NCI-H226 (cell line): ENCODE results near the gene SMO.
A peak's percentile ranks its signal among the peaks of the same experiment; 100 is the strongest.

Experiments
- DNase-seq: peaks from one replicate; pipeline ENCODE4 v3.0.0-alpha.2; 2015

SMO gene

DNA sequence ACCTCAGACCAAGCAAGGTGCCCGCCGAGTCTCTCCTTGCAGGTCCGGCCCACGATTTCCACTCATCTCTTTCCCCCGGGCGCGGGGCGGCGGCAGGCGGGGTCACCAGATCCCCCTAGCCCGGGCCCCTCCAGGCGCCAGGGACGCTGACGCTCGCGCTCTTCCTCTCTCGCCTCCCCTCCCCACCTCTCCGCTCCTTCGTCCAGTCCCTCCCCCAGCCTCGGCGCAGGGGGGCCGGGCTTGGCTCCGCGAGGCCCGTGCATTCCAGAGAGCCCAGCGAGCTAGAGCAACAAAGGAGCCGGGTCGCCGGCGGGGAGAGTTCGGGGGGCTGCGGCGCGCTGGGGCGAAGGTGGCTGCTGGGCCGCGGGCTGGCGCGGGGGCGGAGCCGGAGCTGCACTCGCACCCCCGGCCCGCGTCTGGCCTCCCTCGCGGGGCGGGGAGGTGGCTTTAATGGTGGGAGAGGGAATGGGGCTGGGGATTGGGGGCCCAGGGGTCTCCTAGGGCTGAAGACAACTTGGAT lies at the start of gene SMO:
Gene SMO (plus strand): TSS at position 262 of the 520 bp plus-strand sequence. CDS start 519 bp downstream, outside the sequence.
- peak; percentile 34 for DNase-seq

DNA sequence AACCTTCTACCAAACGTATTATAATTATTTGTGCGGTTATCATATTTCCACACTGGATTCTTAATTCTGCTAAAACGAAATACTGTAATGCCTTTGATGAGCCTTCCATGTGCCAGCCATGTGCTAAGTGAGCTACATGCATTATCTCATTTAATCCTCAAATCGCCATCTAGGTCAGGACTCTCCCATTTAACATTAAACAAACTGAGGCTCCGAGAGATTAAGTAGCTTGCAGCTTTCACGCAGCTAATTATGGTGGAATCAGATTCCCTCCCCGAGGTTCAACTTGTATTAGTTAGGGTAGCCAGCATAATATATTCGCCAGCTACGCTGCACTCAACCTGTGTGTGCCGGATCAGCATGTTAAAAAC lies 44.7 kb upstream of the SMO start:
- no peak for DNase-seq

GRCh38 chr7:129144095-129144833 lies 44.2 kb upstream of the SMO start, which contains the start of gene TSPAN33:
TSPAN33 (plus strand) TSS chr7:129144707; CDS start chr7:129144981, 274 bp downstream.
- DNase-seq = peak; percentile 78

DNA sequence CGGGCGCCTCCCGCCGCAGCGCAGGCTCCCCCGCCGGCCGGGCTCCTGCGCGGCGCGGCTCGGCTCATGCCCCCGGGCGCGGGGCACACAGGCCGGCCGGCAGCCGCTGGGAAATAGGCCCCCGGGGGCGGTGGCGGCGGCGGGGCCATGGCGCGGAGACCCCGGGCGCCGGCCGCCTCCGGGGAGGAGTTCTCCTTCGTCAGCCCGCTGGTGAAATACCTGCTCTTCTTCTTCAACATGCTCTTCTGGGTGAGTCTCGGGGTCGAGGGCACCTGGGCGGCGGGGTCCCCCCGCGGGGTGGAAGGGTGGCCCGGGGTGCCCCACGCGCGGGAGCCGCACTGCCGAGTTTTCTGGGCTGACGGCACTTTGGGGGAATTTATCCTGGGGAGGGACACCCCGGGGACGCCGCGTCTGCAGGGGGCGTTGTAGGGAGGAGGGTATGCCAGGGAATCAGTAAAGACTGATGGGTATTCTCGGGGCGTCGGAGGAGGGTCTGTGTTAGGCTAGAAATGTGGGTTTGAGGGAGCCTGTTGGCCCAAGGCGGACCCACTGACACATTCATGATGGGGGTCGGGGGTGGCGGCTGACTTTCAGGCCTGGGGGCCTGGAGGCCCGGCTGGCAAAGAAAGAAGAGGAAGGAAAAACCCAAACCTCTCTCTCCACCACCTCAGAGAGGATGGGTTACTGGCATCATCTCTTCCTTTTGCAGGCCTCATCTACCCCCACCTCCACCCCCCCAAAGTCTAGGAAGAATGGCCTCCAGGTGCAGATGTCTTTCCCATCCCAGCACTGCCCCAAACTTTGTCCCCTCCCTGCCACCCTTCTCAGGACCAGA lies 43.4 kb upstream of the SMO start:
- no peak for DNase-seq

DNA sequence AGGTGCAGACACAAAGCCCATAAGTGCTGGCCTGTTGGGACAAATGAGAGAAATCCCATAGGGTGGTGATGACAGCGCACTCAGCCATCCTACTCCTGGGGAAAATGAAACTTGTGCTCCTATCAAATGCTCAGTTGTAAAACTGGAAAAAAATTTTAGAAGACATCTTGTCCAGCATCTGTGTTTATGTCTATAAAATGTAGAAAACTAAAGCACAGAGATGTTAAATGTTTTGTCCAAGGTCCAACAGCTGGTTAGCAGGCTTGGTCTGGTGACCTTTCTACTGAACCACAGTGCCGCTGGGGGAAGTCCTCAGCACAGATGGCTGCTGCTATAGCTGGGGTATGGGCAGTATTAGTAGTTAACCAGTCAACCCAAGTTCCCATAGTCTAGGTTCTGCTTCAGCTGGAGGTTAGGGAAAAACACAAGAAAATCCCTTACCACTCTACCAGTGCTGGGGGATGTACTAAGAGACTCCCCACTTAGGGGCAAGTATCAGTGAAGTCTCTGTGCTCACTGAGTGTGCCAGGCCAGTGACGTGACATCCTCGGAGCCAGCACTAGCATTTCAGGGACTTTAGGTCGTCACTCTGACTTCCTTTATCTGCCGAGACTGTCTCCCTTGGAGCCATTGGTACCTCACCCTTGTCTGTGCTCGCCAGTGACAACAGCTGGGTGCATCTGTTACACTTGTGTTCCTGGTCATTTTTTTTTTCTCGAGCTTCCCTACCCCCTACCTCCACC lies 42.0 kb upstream of the SMO start:
- DNase-seq = no peak

GRCh38 chr7:129147731-129148130 lies 40.7 kb upstream of the SMO start:
- no peak for DNase-seq

DNA sequence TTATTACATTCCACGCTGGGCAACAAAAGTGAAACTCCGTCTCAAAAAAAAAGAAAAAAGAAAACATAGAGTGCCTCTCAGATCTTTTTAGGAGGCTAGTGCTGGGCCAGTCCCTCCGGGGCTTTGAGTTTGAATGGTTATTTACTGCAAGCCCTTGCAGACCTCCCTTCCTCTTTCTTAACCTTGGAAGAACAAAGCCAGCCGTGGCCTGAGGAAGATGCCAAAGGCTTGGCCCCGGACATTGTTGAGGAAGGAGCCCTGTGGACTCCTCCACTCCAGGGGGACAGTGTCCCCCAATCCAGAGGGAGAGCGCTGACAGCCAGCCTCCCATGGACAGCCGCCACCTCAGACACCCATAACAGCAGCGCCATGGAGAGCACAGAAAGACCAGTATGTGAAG lies 38.9 kb upstream of the SMO start:
- DNase-seq = no peak

- no peak for DNase-seq
Measured at GRCh38 chr7:129150199-129150996, 38.0 kb upstream of the SMO start.

- no peak for DNase-seq
Measured at GRCh38 chr7:129157651-129158050, 30.8 kb upstream of the SMO start.

GRCh38 chr7:129159539-129159938 lies 28.9 kb upstream of the SMO start:
- DNase-seq = no peak

- DNase-seq = no peak
Measured at GRCh38 chr7:129160161-129160905, 28.1 kb upstream of the SMO start.

GRCh38 chr7:129161524-129162225 lies 26.8 kb upstream of the SMO start:
- DNase-seq = no peak

- no peak for DNase-seq
Measured at GRCh38 chr7:129162732-129163131, 25.7 kb upstream of the SMO start.

DNA sequence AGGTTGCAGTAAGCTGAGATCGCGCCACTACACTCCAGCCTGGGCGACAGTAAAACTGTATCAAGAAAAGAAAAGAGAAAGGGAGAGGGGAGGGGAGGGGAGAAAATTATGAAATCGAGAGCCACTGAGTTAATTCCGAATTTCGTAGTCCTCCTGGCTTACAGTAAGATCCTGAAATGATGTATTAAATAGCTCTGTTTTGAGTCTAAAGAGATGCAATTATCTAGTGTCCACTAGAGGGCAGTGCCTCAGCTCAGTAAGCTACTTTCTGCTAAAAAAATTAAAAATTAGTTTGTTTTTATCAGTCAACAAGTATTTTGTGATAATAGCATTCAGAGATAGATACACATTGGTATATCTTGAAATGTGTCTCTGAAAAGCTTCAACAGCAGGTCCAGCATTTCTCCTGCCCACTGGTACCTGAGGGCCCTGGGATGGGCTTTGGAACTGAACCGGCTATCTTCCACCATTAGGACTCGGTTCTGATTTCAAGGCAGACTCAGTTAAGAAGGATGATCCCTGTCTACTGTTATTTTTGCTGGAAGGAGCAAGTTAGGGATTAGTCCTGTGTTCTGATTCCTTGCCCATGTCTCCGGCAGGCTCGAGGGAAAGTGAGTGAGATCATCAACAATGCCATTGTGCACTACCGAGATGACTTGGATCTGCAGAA lies 24.4 kb upstream of the SMO start:
- no peak for DNase-seq

- DNase-seq = no peak
Measured at GRCh38 chr7:129166745-129167144, 21.7 kb upstream of the SMO start.

GRCh38 chr7:129167817-129168216 lies 20.6 kb upstream of the SMO start:
- DNase-seq = no peak

DNA sequence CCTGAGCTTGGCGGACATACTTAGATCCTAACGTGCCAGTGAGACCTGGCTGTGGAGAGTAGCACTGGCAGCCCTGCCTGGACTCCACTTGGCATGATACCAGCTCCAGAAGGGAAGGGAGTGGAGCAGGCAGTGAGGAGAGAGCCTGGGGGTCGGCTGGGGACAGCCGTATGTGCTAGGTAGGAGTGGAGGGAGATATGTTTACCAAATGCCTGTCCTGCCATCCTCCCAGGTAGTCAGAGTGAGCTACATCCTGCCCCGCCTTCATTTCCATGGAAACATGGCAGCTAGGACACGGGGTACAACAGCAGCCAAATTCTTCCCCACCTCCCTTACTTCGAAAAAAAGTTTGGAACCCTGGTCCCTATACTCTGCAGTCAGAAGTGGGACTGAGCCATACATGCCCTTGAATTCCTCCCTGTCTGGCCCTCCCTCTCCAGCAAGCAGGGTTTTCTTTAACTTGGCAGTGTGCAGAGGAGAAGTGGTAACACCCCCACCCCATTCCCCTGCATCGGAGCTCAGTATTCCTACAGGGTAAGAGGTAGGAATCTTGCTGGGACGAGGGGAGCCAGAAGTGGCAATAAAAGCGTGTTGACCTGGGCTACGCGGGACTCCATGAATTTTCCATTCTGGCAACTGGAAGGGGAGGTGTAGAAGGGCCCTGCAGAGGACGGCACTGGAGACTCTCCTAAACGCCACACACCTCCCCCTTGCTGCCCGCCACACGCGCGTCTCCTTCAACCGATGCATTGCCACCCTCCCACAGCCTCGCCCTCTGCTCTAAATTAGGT lies 20.0 kb upstream of the SMO start:
- DNase-seq = no peak

DNA sequence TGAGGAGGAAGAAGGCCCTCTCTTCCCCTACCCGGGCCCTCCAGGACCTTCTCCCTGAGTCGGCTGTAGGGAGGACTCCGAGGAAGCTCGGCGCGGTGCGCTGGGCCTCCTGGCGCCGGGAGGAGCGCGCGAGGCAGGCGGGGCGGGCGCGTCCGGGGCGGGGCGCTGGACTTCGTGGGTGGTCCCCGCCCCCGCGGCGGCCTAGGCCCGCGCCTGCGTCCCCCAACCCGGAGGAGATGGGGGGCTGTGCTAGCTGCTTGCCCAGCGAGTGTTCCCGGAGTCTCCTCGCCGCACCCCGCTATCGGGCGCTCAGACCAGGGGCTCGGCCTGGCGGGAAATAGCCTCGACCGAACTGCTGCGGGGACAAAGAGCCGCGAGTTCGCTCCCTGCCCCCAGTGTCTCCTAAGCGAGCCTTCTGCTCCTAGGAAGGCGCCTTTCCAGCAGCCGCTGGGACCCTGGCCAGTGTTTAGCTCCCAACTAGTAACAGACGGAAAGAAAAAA lies 19.2 kb upstream of the SMO start:
- no peak for DNase-seq
